HCT116 (cell line): Measurements from ENCODE around the gene PDIA2.

ENCODE experiments used
- EGR1 ChIP-seq: IDR thresholded peaks from 2 replicates; pipeline ENCODE4 v1.6.1; 2012; ENCODE audit warnings: low read depth
- EZH2phosphoT487 ChIP-seq: fragments of 200-600 bp; IDR thresholded peaks from 2 replicates; pipeline ENCODE4 v1.6.1; 2018; ENCODE audit warnings: antibody characterized with exemption, borderline replicate concordance
- POLR2A ChIP-seq: IDR thresholded peaks from 2 replicates; pipeline ENCODE4 v1.7.0; 2011; ENCODE audit warnings: borderline replicate concordance; ENCODE audit not compliant: insufficient read depth, insufficient read length; ENCODE audit errors: extremely low read depth
- RAD21 ChIP-seq: IDR thresholded peaks from 2 replicates; pipeline ENCODE4 v1.6.1; 2012; ENCODE audit warnings: low read depth, mild to moderate bottlenecking
- TCF7L2 ChIP-seq: IDR thresholded peaks from 2 replicates; pipeline ENCODE4 v1.7.0; 2011; ENCODE audit warnings: borderline replicate concordance, inconsistent platforms; ENCODE audit not compliant: insufficient read depth, insufficient read length; ENCODE audit errors: extremely low read depth
- ZNF274 ChIP-seq: fragments of 200-500 bp; sonication (Bioruptor generic); IDR thresholded peaks from 2 replicates; pipeline ENCODE4 v1.6.1; 2014; ENCODE audit warnings: mild to moderate bottlenecking, low read depth, low read length, inconsistent platforms
- TF ChIP-seq, protein P1 (sequence below): IDR thresholded peaks from 2 replicates; pipeline ENCODE4 v1.6.1; 2012
- TF ChIP-seq, protein P2 (sequence below), 3 experiments: fragments of 200-600 bp in 1 of 3; sonication (generic) in 1 of 3; IDR thresholded peaks in 2 of 3; conservative IDR thresholded peaks in 1 of 3; 2 replicates each; pipeline ENCODE4 v1.5.1; 2012 to 2017; ENCODE audit warnings: low read depth in 2 of 3, low read length in 2 of 3, antibody characterized with exemption in 1 of 3, borderline replicate concordance in 1 of 3, control low read depth in 1 of 3, mild to moderate bottlenecking in 1 of 3, mixed read lengths in 1 of 3, mixed run types in 1 of 3, moderate library complexity in 1 of 3; ENCODE audit not compliant: insufficient read depth in 1 of 3

DNA sequence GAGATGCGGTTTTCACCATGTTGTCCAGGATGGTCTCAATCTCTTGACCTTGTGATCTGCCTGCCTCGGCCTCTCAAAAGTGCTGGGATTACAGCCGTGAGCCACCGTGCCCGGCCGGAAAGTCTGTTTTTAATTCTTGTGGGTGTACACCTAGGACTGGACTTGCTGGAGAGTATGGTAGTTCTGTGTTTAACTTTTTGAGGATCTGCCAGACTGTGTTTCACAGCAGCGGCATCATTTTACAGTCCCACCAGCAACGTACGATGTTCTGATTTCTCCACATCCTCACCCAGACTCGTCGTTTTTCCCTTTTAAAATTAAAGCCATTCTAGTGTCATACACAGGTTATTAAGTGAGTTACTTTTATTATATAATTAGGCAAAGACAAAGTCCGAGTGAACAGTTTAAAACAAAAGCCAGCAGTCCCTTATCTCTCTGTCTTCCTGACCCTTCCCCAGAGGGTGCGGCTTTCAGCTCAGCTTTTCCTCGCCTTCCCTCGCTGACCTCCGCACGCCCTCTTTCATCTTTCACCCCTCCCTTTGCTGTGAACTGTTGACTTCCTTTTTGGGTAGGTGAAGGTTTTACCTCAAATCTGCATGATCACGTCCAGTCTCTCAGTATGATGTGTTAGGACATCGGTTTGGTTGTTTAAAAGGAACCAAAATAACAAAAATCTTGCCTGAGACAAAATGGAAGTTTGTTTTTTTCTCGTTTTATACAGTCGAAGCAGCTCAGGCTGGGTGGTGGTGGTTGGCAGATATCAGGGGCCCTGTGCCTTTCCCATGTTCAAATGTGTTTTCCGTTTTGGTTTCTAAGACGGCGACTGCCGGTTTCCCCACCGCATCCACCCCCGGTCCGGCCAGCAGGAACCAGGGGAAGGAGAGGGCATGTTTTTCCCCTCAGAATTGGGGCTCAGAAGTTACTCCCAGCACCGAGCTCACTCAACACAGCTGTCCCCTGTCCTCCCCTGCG, 30.3 kb upstream of the PDIA2 start:
- TF ChIP-seq, protein P1, sequence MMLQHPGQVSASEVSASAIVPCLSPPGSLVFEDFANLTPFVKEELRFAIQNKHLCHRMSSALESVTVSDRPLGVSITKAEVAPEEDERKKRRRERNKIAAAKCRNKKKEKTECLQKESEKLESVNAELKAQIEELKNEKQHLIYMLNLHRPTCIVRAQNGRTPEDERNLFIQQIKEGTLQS: no peak
- no peak for TF ChIP-seq EZH2phosphoT487
- TF ChIP-seq, protein P2, sequence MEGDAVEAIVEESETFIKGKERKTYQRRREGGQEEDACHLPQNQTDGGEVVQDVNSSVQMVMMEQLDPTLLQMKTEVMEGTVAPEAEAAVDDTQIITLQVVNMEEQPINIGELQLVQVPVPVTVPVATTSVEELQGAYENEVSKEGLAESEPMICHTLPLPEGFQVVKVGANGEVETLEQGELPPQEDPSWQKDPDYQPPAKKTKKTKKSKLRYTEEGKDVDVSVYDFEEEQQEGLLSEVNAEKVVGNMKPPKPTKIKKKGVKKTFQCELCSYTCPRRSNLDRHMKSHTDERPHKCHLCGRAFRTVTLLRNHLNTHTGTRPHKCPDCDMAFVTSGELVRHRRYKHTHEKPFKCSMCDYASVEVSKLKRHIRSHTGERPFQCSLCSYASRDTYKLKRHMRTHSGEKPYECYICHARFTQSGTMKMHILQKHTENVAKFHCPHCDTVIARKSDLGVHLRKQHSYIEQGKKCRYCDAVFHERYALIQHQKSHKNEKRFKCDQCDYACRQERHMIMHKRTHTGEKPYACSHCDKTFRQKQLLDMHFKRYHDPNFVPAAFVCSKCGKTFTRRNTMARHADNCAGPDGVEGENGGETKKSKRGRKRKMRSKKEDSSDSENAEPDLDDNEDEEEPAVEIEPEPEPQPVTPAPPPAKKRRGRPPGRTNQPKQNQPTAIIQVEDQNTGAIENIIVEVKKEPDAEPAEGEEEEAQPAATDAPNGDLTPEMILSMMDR (IDR thresholded peaks at IDR 0.05 in 2 of 3, conservative IDR thresholded peaks at IDR 0.05 in 1 of 3; ENCODE audit: borderline replicate concordance in 1 of 3, insufficient read depth in 1 of 3, low read depth in 2 of 3, low read length in 2 of 3): no peak
- TF ChIP-seq POLR2A: no peak
- no peak for TF ChIP-seq ZNF274
- no peak for TF ChIP-seq EGR1
- TF ChIP-seq RAD21: no peak
- no peak for TF ChIP-seq TCF7L2
